Measurements from ENCODE around the gene COQ3. TPM values are rescaled to one million over a fixed set of nuclear protein-coding genes. Genes with fewer than 3 reads are reported as not detected.

COQ3 gene
- total RNA-seq, 4 donors from 2014 or later, result 3.4 to 9.1 (median 6.1) TPM

- Histone ChIP-seq H3K4me3 (no peak overlapping the region), H3K27me3 (no peaks in the 10 kb centered on the region), H3K4me1 (no peaks in the 10 kb centered on the region), H3K9me3 (no peaks in the 10 kb centered on the region), H3K36me3 (peaks cover 0 to 21% (median 9%) of the 10 kb centered on the region in 4 donors), H3K27ac (replicated peaks in 1 of 4) (no peak overlapping the region)
- DNase-seq (ENCODE audit: extremely low spot score), result no peak
- TF ChIP-seq CTCF (IDR thresholded peaks at IDR 0.05), result no peak
- no peak for TF ChIP-seq EP300 (IDR thresholded peaks at IDR 0.05)
- TF ChIP-seq POLR2A (IDR thresholded peaks at IDR 0.05; ENCODE audit: low read depth), result no peak
- no peak for TF ChIP-seq POLR2AphosphoS5 (IDR thresholded peaks at IDR 0.05)
- intact Hi-C loops (cut with DNase I), result no loop called here
Observed at GRCh38 chr6:99378636-99379035, 15.4 kb downstream of the COQ3 start.

GRCh38 chr6:99369533-99369932, 24.5 kb downstream of the COQ3 start:
- Histone ChIP-seq H3K4me1 (no peaks in the 10 kb centered on the region), H3K27ac (replicated peaks in 1 of 4) (no peak overlapping the region), H3K9me3 (no peaks in the 10 kb centered on the region), H3K4me3 (no peak overlapping the region), H3K36me3 (peaks cover 0 to 28% (median 8%) of the 10 kb centered on the region in 4 donors), H3K27me3 (no peaks in the 10 kb centered on the region)
- no peak for DNase-seq (ENCODE audit: extremely low spot score)
- no peak for TF ChIP-seq CTCF (IDR thresholded peaks at IDR 0.05)
- TF ChIP-seq EP300 (IDR thresholded peaks at IDR 0.05), result no peak
- no peak for TF ChIP-seq POLR2A (IDR thresholded peaks at IDR 0.05; ENCODE audit: low read depth)
- TF ChIP-seq POLR2AphosphoS5 (IDR thresholded peaks at IDR 0.05), result no peak
- intact Hi-C loops (cut with DNase I), result no loop called here

- peaks cover 0 to 22% (median 5%) of the 10 kb centered on the region in 4 donors for H3K36me3 ChIP-seq
- TF ChIP-seq CTCF (IDR thresholded peaks at IDR 0.05) (no peak), POLR2AphosphoS5 (IDR thresholded peaks at IDR 0.05) (no peak), POLR2A (IDR thresholded peaks at IDR 0.05; ENCODE audit: low read depth) (no peak), EP300 (IDR thresholded peaks at IDR 0.05) (no peak)
- DNase-seq (ENCODE audit: extremely low spot score), result no peak
- no peaks in the 10 kb centered on the region for H3K4me1 ChIP-seq
- 98% methylated on average over 2 of the region's 2 CpGs for WGBS
- no peak overlapping the region for H3K27ac ChIP-seq (replicated peaks in 1 of 4)
- intact Hi-C loops (cut with DNase I), result no loop called here
- no peaks in the 10 kb centered on the region for H3K9me3 ChIP-seq
- no peaks in the 10 kb centered on the region for H3K27me3 ChIP-seq
- no peak overlapping the region for H3K4me3 ChIP-seq
Observed at GRCh38 chr6:99366852-99367251, 27.1 kb downstream of the COQ3 start.

- intact Hi-C loops (cut with DNase I), result no loop called here
- H3K9me3 ChIP-seq, result no peaks in the 10 kb centered on the region
- no peaks in the 10 kb centered on the region for H3K27me3 ChIP-seq
- TF ChIP-seq CTCF (IDR thresholded peaks at IDR 0.05) (no peak), EP300 (IDR thresholded peaks at IDR 0.05) (no peak), POLR2A (IDR thresholded peaks at IDR 0.05; ENCODE audit: low read depth) (no peak), POLR2AphosphoS5 (IDR thresholded peaks at IDR 0.05) (no peak)
- WGBS, result 88% methylated on average over 5 of the region's 5 CpGs
- H3K4me3 ChIP-seq, result no peak overlapping the region
- H3K27ac ChIP-seq (replicated peaks in 1 of 4), result no peak overlapping the region
- H3K36me3 ChIP-seq, result peaks cover 0 to 4% (median 1%) of the 10 kb centered on the region in 4 donors
- no peak for DNase-seq (ENCODE audit: extremely low spot score)
- H3K4me1 ChIP-seq, result no peaks in the 10 kb centered on the region
Observed at GRCh38 chr6:99364026-99364425, 30.0 kb downstream of the COQ3 start.

- no peak for DNase-seq (ENCODE audit: extremely low spot score)
- WGBS, result 95% methylated on average over 1 of the region's 1 CpG
- no peaks in the 10 kb centered on the region for H3K4me1 ChIP-seq
- H3K27ac ChIP-seq (replicated peaks in 1 of 4), result no peak overlapping the region
- no peaks in the 10 kb centered on the region for H3K9me3 ChIP-seq
- no peaks in the 10 kb centered on the region for H3K27me3 ChIP-seq
- TF ChIP-seq POLR2A (IDR thresholded peaks at IDR 0.05; ENCODE audit: low read depth) (no peak), CTCF (IDR thresholded peaks at IDR 0.05) (no peak), POLR2AphosphoS5 (IDR thresholded peaks at IDR 0.05) (no peak), EP300 (IDR thresholded peaks at IDR 0.05) (no peak)
- intact Hi-C loops (cut with DNase I), result no loop called here
- H3K4me3 ChIP-seq, result no peak overlapping the region
- H3K36me3 ChIP-seq, result no peaks in the 10 kb centered on the region
Observed at GRCh38 chr6:99362678-99363268, 31.2 kb downstream of the COQ3 start.

Data from esophagus muscularis mucosa (tissue), 4 donors.